Kidney tubule cell (primary cell): ENCODE results near the gene PDE2A.

Experiments
- DNase-seq: peaks from one replicate; pipeline ENCODE4 v3.0.0-alpha.2; 2018; ENCODE audit warnings: low spot score

Gene PDE2A

DNA sequence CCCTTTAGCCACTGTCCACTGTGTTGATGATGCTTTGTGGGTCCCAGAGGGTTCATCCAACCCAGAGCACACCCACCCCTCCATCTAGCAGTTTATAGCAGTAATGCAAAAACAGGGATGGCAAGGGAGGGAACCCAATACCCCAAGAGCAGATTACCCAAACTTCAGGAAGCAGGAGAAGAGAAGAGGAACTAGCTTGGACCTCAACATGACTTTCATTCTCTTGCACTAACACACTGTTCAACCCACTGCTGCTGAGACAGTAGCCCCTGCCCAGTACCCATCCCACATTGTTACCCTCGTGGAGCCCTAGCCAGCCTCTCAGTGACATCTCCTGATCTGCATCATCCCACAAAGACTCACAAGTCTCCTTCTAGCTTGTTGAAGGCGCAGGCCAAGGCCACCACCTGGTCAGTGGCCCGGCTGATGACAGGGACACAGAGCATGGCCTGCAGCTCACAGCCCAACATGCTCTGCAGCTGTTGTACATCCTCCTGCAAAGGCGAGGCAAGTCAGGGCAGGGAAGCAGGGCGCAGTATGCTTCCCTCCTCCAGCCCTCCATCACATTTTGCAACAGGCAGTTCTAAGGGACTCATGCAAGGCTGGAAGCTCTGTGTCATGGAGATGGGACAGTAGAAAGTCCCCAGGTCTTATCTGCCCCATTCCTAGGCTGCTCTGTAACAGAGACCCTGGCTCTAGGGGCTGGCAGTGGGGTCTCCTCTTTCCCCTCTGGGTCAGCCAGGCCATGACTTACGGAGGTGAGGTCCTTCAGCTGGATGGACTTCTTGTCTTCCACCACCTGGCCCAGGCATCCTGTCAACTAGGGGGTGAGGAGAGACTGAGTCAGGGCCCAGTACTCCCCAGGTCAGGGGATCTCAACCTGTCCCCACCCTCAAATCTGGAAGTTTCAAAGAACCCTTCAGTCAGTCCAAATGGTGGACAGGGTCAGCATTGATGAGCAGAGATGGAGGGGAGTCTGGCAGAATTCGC, 85.5 kb downstream of the PDE2A start:
- DNase-seq = no peak

- no peak for DNase-seq
Observed at GRCh38 chr11:72587696-72588095, 86.5 kb downstream of the PDE2A start.

GRCh38 chr11:72586321-72587090, 87.7 kb downstream of the PDE2A start:
- DNase-seq = no peak

- peak; percentile 73 for DNase-seq
Observed at GRCh38 chr11:72585762-72586311, 88.4 kb downstream of the PDE2A start.

DNA sequence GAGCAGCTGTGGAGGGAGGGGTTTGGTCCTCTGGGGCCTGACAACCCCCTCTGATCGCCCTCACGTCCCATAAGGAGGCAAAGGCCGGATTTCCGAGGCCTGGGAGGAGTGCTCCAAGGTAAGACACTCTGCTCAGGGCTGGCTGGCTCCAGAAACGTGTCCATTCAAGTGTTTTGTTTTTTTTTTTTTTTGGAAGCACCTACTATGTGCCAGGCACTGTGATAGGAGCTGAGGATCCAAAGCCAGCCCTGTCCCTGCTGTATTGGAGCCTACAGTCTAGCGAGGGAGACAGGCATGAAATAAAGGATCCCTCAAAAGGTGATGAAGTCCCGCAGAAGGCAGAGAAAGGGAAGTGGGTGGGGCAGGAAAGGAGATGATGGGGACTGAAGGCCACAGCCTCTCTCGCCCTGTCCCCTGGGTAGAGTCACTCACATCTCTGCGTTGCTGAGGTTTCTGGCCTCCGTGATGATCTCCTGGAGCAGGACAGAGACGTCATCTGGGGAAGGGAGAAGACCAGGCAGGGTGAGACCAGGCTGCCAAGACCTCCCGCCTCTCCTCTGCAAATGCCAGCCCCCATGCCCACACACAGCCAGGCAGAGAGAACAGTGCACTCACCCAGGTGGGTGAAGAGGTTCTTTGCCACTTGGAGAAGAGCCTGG, 89.2 kb downstream of the PDE2A start:
- DNase-seq = no peak

GRCh38 chr11:72584293-72584938, 89.8 kb downstream of the PDE2A start:
- peak; percentile 13 for DNase-seq

DNA sequence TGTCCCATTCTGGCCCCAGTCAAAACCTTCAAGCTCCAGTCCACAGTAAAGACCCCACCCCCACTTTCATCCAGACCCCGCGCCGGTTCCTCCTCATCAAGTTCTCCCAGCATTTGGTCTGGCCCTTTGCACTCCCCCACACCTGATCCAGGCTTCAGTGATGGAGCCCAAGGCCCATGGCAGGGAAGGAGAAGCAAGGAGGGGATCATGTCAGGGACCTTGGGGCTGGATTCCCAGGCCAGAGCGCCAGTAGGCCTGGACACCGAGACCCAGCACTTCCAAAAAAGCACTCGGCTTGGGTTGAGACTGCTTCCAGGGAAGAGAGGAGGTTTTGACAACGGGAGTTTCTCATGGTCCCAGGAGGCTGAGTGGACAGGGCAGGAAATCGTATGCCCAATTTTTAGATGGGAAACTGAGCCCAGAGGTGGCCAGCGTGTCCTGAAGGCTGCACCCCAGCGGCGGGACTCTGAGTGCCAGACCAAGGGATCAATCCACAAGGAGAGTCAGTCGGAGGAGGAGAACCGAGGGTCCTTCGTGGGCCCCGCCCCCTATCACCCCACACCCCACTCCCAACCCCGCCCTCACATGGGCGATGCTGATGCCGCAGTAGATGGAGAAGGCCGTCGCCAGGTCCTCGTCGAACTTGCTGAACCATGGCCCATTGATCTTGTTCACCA, 90.5 kb downstream of the PDE2A start:
- DNase-seq = no peak

GRCh38 chr11:72583177-72583553, 91.1 kb downstream of the PDE2A start:
- DNase-seq = no peak

- no peak for DNase-seq
Observed at GRCh38 chr11:72582206-72583176, 91.7 kb downstream of the PDE2A start.

DNA sequence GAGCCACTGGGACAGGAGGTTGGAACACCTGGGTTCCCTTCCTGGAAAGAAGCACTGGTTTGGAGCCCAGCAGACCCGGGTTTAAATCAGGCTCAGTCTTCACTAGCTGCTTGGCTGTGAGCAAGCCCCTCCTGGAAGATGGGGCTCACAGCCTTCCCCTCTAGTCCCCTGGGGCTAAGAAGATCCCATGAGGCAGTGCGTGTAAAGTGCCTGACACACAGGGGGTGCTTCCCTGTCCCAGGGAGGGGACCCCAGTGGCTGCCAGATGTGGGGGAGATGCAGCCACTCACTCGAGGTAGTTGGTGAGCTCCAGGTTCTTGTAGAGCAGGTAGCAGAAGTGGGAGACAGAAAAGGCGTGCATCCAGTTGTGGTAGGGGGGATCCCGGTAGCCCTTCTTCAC, 93.2 kb downstream of the PDE2A start:
- no peak for DNase-seq

GRCh38 chr11:72580642-72580950, 93.6 kb downstream of the PDE2A start:
- DNase-seq = no peak

DNA sequence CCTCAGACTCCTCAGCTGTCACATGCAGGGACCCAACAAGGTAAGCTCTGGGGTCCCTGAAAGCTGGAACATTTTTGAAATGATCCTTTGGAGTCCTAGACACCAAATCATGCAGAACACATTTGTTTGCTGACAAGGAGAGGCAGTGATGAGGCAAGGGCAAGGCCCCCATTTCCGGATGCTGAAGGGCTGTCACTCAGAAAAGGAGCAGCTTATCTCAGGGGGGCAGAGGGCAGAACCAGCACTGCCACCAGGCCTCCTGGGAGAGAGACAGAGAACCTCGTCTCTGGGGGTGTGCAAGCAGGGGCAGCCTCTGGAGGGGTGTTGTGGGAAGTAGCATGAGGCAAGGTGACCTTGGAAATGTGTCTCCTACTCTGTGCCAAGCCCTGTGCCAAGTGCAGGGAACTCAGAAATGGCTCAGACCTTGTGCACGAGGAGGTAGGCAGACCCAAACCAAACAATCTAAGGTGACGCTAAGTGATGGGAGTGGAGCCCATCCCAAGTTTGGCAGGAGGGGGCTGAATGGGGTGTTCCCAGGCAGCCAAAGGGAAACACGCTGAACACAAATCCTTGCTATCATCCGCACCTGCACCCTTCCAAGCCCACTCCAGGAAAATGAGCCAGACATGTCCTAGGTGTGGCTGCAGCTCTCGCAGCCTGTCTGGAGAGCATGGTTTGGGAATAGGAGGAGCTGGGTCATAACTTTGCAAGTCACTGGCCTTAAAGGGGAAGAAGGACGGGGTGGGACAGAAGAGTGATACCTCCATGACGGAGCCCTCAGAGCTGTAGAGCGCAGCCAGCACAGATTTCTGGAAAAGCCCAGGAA, 94.2 kb downstream of the PDE2A start:
- DNase-seq = no peak

DNA sequence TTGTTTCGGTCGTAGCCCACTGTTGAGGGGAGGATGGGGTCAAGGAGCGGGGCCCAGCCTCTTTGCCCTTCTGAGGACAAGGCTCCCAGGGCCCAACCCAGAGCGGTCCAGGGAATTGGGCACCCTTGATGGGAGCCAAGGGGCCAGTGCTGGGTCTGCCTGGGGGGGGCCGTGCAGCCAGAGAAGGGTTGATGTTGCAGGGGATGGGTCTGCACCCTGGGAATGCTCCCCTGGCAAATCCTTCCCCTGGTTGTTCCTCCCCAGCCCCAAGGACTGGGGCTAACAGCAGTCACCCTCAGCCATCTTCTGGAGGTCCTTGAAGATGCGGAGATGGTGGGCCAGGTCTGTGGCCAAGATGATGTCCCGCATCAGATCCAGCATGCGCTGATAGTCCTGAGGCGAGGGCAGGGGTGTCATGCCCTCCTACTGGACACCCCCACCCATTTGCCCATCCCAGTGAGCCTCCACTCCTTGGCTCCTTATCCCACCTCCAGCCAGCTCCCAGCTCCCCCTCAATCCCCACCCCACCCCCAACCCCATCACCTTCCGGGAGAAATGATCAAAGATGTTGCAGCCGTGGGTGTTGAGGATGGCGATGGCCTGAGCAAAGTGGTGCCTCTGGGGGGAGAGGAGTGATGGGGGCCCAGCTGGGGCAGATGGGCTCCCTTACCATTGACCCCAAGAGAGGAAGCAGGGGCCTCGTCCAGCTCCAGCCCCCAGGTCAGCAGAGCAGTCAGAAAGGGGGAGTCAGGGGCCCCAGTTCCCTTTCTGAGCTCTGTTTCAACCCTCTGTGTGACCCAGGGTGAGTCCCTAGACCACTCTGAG, 95.0 kb downstream of the PDE2A start:
- DNase-seq = no peak

- DNase-seq = no peak
Observed at GRCh38 chr11:72578566-72578965, 95.7 kb downstream of the PDE2A start.

DNA sequence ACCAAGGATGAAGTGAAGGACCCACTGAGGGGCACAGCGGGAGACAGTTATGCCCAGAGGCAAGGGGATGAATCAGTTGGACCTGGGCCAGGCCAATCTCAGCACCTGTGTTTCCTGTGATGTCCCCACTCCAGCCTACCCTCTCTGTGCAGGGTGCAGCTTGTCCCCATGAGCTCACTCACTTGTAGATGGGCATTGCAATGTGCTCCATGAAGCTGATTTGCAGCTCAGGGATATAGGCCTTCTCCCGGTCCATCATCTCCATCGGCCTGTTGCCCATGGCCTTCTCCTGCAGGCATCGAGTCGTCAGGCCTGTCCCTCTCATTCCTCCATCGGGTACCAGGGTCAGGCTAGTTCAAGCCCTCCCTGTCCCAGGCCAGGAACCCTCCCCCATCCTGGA, 96.2 kb downstream of the PDE2A start:
- DNase-seq = no peak

DNA sequence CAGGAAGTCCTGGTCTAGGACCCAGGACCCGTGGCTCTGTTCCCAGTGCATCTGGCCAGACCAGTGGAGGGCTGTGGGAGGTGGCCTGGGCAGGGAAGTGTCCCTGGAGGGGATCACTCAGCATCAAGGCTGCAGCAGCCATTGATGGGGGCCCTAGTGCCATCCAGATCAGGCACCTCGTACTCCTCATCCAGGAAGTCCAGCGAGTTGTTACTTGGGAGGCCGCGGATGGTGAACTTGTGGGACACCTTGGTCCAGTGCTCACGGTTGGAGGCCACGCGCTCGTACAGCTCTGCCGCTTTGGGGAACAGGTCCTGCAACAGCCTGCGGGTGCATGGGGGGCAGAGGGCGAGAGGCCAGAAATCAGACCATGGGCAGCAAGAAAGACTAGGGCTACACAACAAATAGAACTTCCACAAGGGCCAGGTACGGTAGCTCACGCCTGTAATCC, 96.9 kb downstream of the PDE2A start:
- DNase-seq = no peak

GRCh38 chr11:72576661-72577060, 97.6 kb downstream of the PDE2A start:
- no peak for DNase-seq

DNA sequence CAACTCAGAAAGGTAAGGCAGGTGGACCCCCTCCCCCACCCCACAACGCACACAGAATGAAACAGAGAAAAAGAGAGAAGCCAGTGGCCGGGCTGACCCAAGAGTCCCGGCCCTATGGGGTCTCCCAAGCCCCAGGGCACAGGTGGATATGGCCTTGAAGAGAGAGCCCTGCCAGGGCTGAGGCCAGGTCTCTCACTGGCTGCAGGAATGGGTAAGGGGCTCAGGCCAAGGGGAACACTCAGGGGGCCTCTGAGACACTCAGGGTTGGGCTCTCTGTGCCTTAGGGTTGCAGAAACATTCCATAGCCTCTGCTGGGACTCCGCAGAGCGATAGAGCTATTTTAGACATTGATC, 98.0 kb downstream of the PDE2A start:
- DNase-seq = no peak
